A549 (cell line): ENCODE data around the gene PUS1. TPM values are rescaled to one million over a fixed set of nuclear protein-coding genes. Genes with fewer than 3 reads are reported as not detected.

Source experiments
- ATAC-seq, 2 experiments: fragments of 200-7000 bp in 1 of 2; fragments of >200 bp in 1 of 2; cut with Nextera tagmentation in 1 of 2; cut with Tn5 transposase in 1 of 2; 3 replicates each; pipeline versions ENCODE4 v1.8.0 to v1.9.1; 2018 to 2020; ENCODE audit warnings: mild to moderate bottlenecking in 1 of 2, moderate library complexity in 1 of 2
- CTCF ChIA-PET: fragments of 300-600 bp; sonication (Branson Sonifier 250); formaldehyde crosslinking; extraction: SDS; loops from one replicate; lab custom pipeline; 2021; ENCODE audit warnings: antibody characterized with exemption, inconsistent platforms; lab: Yijun Ruan, JAX
- POLR2A ChIA-PET: fragments of 350-600 bp; formaldehyde crosslinking; extraction: SDS; loops from one replicate; lab custom pipeline; 2021; ENCODE audit warnings: antibody characterized with exemption, inconsistent platforms; lab: Yijun Ruan, JAX
- DNase-seq, 2 experiments: peaks; one replicate each; pipeline versions ENCODE4 v3.0.0 to v3.0.0-alpha.2; 2011 to 2016; ENCODE audit warnings: low read depth in 1 of 2, low spot score in 1 of 2
- FAIRE-seq: peaks from 2 replicates; lab custom pipeline; 2011; peaks lifted over from hg19 to GRCh38; lab: Jason Lieb, UNC
- H3K27ac ChIP-seq, 2 experiments: fragments of >200 bp; sonication (Bioruptor Twin); formaldehyde crosslinking; 3 replicates each; pipeline ENCODE4 v1.5.1; 2016 to 2017
- H3K4me1 ChIP-seq: fragments of >200 bp; sonication (Bioruptor Twin); formaldehyde crosslinking; 3 replicates; pipeline ENCODE4 v1.6.1; 2016
- H3K4me2 ChIP-seq: fragments of >200 bp; sonication (Bioruptor Twin); formaldehyde crosslinking; 3 replicates; pipeline ENCODE4 v1.6.1; 2016
- H3K4me3 ChIP-seq: fragments of >200 bp; sonication (Bioruptor Twin); formaldehyde crosslinking; 3 replicates; pipeline ENCODE4 v1.5.1; 2016
- H3K9me3 ChIP-seq: fragments of >200 bp; sonication (Bioruptor Twin); formaldehyde crosslinking; 3 replicates; pipeline ENCODE4 v1.6.1; 2016
- BHLHE40 ChIP-seq: IDR thresholded peaks from 2 replicates; pipeline ENCODE4 v1.6.1; 2012; ENCODE audit warnings: low read depth, low read length, inconsistent platforms
- CBX8 ChIP-seq: fragments of 200-600 bp; sonication (generic); IDR thresholded peaks from 2 replicates; pipeline ENCODE4 v1.6.1; 2016
- CHD2 ChIP-seq: fragments of 150-350 bp; IDR thresholded peaks from 2 replicates; pipeline ENCODE4 v1.6.1; 2014; ENCODE audit warnings: low read length; ENCODE audit not compliant: partially characterized antibody
- E2F6 ChIP-seq: IDR thresholded peaks from 2 replicates; pipeline ENCODE4 v1.6.1; 2012; ENCODE audit warnings: low read depth, borderline replicate concordance
- EHMT2 ChIP-seq: fragments of 200-600 bp; sonication (generic); IDR thresholded peaks from 2 replicates; pipeline ENCODE4 v1.6.1; 2016; ENCODE audit warnings: antibody characterized with exemption, low read depth, mild to moderate bottlenecking, moderate library complexity
- FOSB ChIP-seq: fragments of 250-450 bp; sonication (Bioruptor Pico); IDR thresholded peaks from 2 replicates; pipeline ENCODE4 v1.5.0; 2020; ENCODE audit warnings: mild to moderate bottlenecking, moderate library complexity
- GATA3 ChIP-seq: IDR thresholded peaks from 2 replicates; pipeline ENCODE4 v1.6.1; 2012; ENCODE audit warnings: borderline replicate concordance
- HES2 ChIP-seq: fragments of >200 bp; sonication (Bioruptor Twin); formaldehyde crosslinking; IDR thresholded peaks from 2 replicates; pipeline ENCODE4 v1.6.1; 2016
- HEYL ChIP-seq: fragments of 250-450 bp; sonication (Bioruptor Pico); IDR thresholded peaks from 2 replicates; pipeline ENCODE4 v1.8.0; 2021; ENCODE audit warnings: mild to moderate bottlenecking, moderate library complexity
- HOXB13 ChIP-seq: fragments of 250-450 bp; sonication (Bioruptor Pico); IDR thresholded peaks from 2 replicates; pipeline ENCODE4 v1.5.0; 2020; ENCODE audit warnings: low read depth, mild to moderate bottlenecking, moderate library complexity
- JUN ChIP-seq, 2 experiments: fragments of >200 bp; sonication (Bioruptor Twin); formaldehyde crosslinking; IDR thresholded peaks; 2 replicates in 1 of 2; 3 replicates in 1 of 2; pipeline ENCODE4 v1.6.1; 2016 to 2017
- KDM5A ChIP-seq: fragments of 200-600 bp; sonication (generic); IDR thresholded peaks from 2 replicates; pipeline ENCODE4 v1.6.1; 2016; ENCODE audit warnings: antibody characterized with exemption, mild to moderate bottlenecking
- MAZ ChIP-seq: fragments of 150-350 bp; IDR thresholded peaks from 2 replicates; pipeline ENCODE4 v1.6.1; 2014; ENCODE audit warnings: antibody characterized with exemption, low read depth, low read length, borderline replicate concordance
- MYC ChIP-seq: IDR thresholded peaks from 2 replicates; pipeline ENCODE4 v1.6.1; 2012; ENCODE audit warnings: mild to moderate bottlenecking, inconsistent platforms, low read length, improper control_type of control experiment, borderline replicate concordance
- NFE2L2 ChIP-seq: fragments of 150-350 bp; conservative IDR thresholded peaks from 2 replicates; pipeline ENCODE4 v1.6.1; 2014; ENCODE audit warnings: low read length
- PBX3 ChIP-seq: IDR thresholded peaks from 2 replicates; pipeline ENCODE4 v1.6.1; 2012
- RAD21 ChIP-seq, 2 experiments: fragments of >200 bp in 1 of 2; sonication (Bioruptor Twin) in 1 of 2; formaldehyde crosslinking in 1 of 2; IDR thresholded peaks in 1 of 2; conservative IDR thresholded peaks in 1 of 2; 2 replicates in 1 of 2; 3 replicates in 1 of 2; pipeline ENCODE4 v1.6.1; 2012 to 2018; ENCODE audit warnings: inconsistent platforms in 1 of 2
- RARB ChIP-seq: fragments of 250-450 bp; sonication (Bioruptor Pico); IDR thresholded peaks from 2 replicates; pipeline ENCODE4 v1.8.0; 2021; ENCODE audit warnings: mild to moderate bottlenecking, moderate library complexity
- RCOR1 ChIP-seq: fragments of 150-350 bp; IDR thresholded peaks from 2 replicates; pipeline ENCODE4 v1.6.1; 2014; ENCODE audit warnings: antibody characterized with exemption, low read length, low read depth
- REST ChIP-seq: fragments of 200-600 bp; sonication (generic); IDR thresholded peaks from 2 replicates; pipeline ENCODE4 v1.6.1; 2016; ENCODE audit warnings: antibody characterized with exemption, mild to moderate bottlenecking, moderate library complexity
- SREBF2 ChIP-seq: fragments of 450-650 bp; IDR thresholded peaks from 2 replicates; pipeline ENCODE4 v1.6.1; 2014; ENCODE audit warnings: mild to moderate bottlenecking, moderate library complexity
- TFCP2L1 ChIP-seq: fragments of 250-450 bp; sonication (Bioruptor Pico); IDR thresholded peaks from 2 replicates; pipeline ENCODE4 v1.5.0; 2021; ENCODE audit warnings: mild to moderate bottlenecking
- USF2 ChIP-seq: fragments of 450-650 bp; IDR thresholded peaks from 2 replicates; pipeline ENCODE4 v1.6.1; 2014; ENCODE audit warnings: antibody characterized with exemption
- ZC3H11A ChIP-seq: fragments of 450-650 bp; IDR thresholded peaks from 2 replicates; pipeline ENCODE4 v1.6.1; 2014; ENCODE audit warnings: antibody characterized with exemption, mild to moderate bottlenecking
- ZSCAN20 ChIP-seq: fragments of 250-450 bp; sonication (Bioruptor Pico); IDR thresholded peaks from 2 replicates; pipeline ENCODE4 v1.8.0; 2022; ENCODE audit warnings: mild to moderate bottlenecking, moderate library complexity
- WGBS: methylation state at CpG from one replicate; pipeline ENCODE4 v1.1.6; 2017; ENCODE audit errors: missing lambda C conversion rate; 5-methylcytosine and 5-hydroxymethylcytosine counted together
- polyA plus RNA-seq, 4 experiments: library from polyadenylated mRNA; depleted of rRNA in 3 of 4; stranded (reverse); fragments of >200 nt; fragmentation: RNase III in 1 of 4; extraction: RNeasy Plus Mini Kit Qiagen cat#74134 plus additional on column Dnase treatment in 1 of 4; gene quantifications; 2 replicates in 3 of 4; 3 replicates in 1 of 4; pipeline ENCODE4 v1.2.3, GENCODE V29; 2011 to 2017

Gene PUS1
- polyA plus RNA-seq, 2 of the 4 experiments (the other 2 are of a cell fraction), result 51.1 to 62.8 TPM

GRCh38 chr12:131894313-131894860 lies 34.7 kb upstream of the PUS1 start, which contains the start of gene ULK1 (continued):
- TF ChIP-seq E2F6, result no peak
- no peak for TF ChIP-seq ZC3H11A
- TF ChIP-seq USF2, result no peak
- no peak for TF ChIP-seq MYC
- TF ChIP-seq HEYL (CRISPR knock-in tag), result no peak

GRCh38 chr12:131894981-131895639 lies 34.0 kb upstream of the PUS1 start:
- WGBS, result 10% methylated on average over 18 of the region's 54 CpGs
- peak overlapping the region; percentile 98 to 99 for H3K27ac ChIP-seq
- H3K9me3 ChIP-seq, result no peaks in the 10 kb centered on the region
- FAIRE-seq (no peak), DNase-seq (peak in 1 of 2 experiments; percentile 49), ATAC-seq (no peak)
- ChIA-PET CTCF (no interaction called here), POLR2A (interaction anchor here (0.5 kb wide), 1 partner anchor 33 kb away, joined by 3 read pairs; no protein-coding TSS in a partner anchor)
- peaks cover 28% of the 10 kb centered on the region for H3K4me1 ChIP-seq
- TF ChIP-seq MAZ (no peak), HOXB13 (CRISPR knock-in tag) (no peak), PBX3 (0 out of 2 replicates have a peak, but pooled peaks have one; percentile 10), SREBF2 (no peak), BHLHE40 (no peak), FOSB (CRISPR knock-in tag) (peak; percentile 60; the same call in 1 of the 2 replicates), HEYL (CRISPR knock-in tag) (no peak), ZC3H11A (no peak), JUN (IDR thresholded peaks at IDR 0.05) (no peak), ZSCAN20 (CRISPR knock-in tag) (no peak), KDM5A (no peak), NFE2L2 (no peak), TFCP2L1 (no peak), CHD2 (no peak), HES2 (no peak)
- H3K4me2 ChIP-seq, result peak overlapping the region; percentile 100
- H3K4me3 ChIP-seq, result peak overlapping the region; percentile 93

- 3% methylated on average over 6 of the region's 12 CpGs for WGBS
- Histone ChIP-seq H3K4me3 (peak overlapping the region; percentile 93), H3K27ac (peak overlapping the region; percentile 98 to 99), H3K9me3 (no peaks in the 10 kb centered on the region), H3K4me2 (peak overlapping the region; percentile 100), H3K4me1 (peaks cover 33% of the 10 kb centered on the region)
- TF ChIP-seq EHMT2 (no peak), REST (no peak), TFCP2L1 (no peak), HES2 (no peak), GATA3 (no peak), CBX8 (no peak), MYC (no peak), RAD21 (conservative IDR thresholded peaks at IDR 0.05 in 1 of 2, IDR thresholded peaks at IDR 0.05 in 1 of 2) (no peak), RCOR1 (no peak), RARB (CRISPR knock-in tag) (no peak)
- ChIA-PET POLR2A (interaction anchor here (0.5 to 1.4 kb wide), 2 partner anchors 30 to 33 kb away, joined by 3 to 5 read pairs; no protein-coding TSS in a partner anchor), CTCF (interaction anchor here (2.5 kb wide), 1 partner anchor 44 kb away, joined by 7 read pairs; no protein-coding TSS in a partner anchor)
- no peak for DNase-seq
- peak in 1 of 2 experiments; percentile 25; a peak in 1 of 6 replicates for ATAC-seq
- no peak for FAIRE-seq
Measured at GRCh38 chr12:131895640-131896079, 33.4 kb upstream of the PUS1 start.
